Ovary (tissue), 9 donors: ENCODE measurements around the gene LMAN1. TPM values are rescaled to one million over a fixed set of nuclear protein-coding genes. Genes with fewer than 3 reads are reported as not detected.

ENCODE experiments used
- DNase-seq, 5 donors: peaks; one replicate each; pipeline ENCODE4 v3.0.0-alpha.2; 2019 to 2020
- H3K27ac ChIP-seq, 2 donors: fragments of 200-600 bp; one replicate each; pipeline versions ENCODE4 v1.5.1 to v1.8.0; 2019 to 2022
- H3K27me3 ChIP-seq: fragments of 200-600 bp; one replicate; pipeline ENCODE4 v1.8.0; 2022
- H3K36me3 ChIP-seq: fragments of 200-600 bp; sonication (generic); one replicate; pipeline ENCODE4 v1.5.1; 2019
- H3K4me1 ChIP-seq: one replicate; pipeline ENCODE4 v1.8.1; 2013; ENCODE audit warnings: mild to moderate bottlenecking, moderate library complexity; ENCODE audit not compliant: insufficient read depth
- H3K4me3 ChIP-seq: fragments of 200-600 bp; sonication (generic); one replicate; pipeline ENCODE4 v1.5.1; 2017
- H3K9me3 ChIP-seq, 2 donors: fragments of 200-600 bp in 1 of 2; sonication (generic) in 1 of 2; one replicate each; pipeline versions ENCODE4 v1.5.1 to v1.8.1; 2013 to 2019; ENCODE audit warnings: mild to moderate bottlenecking in 1 of 2, moderate library complexity in 1 of 2
- CTCF ChIP-seq, 3 donors: fragments of 450-650 bp in 2 of 3; fragments of 200-600 bp in 1 of 3; IDR thresholded peaks; one replicate each; pipeline versions ENCODE4 v1.5.1 to v1.8.0; 2016 to 2022; ENCODE audit warnings: antibody characterized with exemption in 3 of 3, mild to moderate bottlenecking in 1 of 3
- EP300 ChIP-seq: sonication (generic); formaldehyde crosslinking; IDR thresholded peaks from one replicate; pipeline ENCODE4 v1.6.1; 2017; ENCODE audit warnings: antibody characterized with exemption
- POLR2A ChIP-seq: fragments of 450-650 bp; IDR thresholded peaks from one replicate; pipeline ENCODE4 v1.6.1; 2017; ENCODE audit warnings: antibody characterized with exemption, mild to moderate bottlenecking, moderate library complexity
- WGBS, 3 donors: extraction: QIAGEN DNeasy Blood & Tissue Kit in 1 of 3; methylation state at CpG; one replicate each; pipeline versions ENCODE4 v1.1.5 to v1.1.7; 2013 to 2017; 5-methylcytosine and 5-hydroxymethylcytosine counted together
- intact Hi-C, 4 donors: fragments of 100-400 bp; cut with DNase I; formaldehyde crosslinking; loops; one replicate each; pipeline versions ENCODE4 v1.11.0 to v1.15.1; 2022 to 2023
- polyA plus RNA-seq, 2 donors: library from polyadenylated mRNA; stranded (reverse); fragments of 200-250 nt in 1 of 2; fragments of 350-450 nt in 1 of 2; fragmentation: Illumina TruSeq in 1 of 2; extraction: RNeasy Lipid Tissue Mini Kit (QIAGEN cat#74804) in 1 of 2; gene quantifications; one replicate each; pipeline ENCODE4 v1.2.3, GENCODE V29; 2013 to 2014
- total RNA-seq, 7 donors: library from RNA; depleted of rRNA in 2 of 7; stranded (reverse); fragments of >200 nt in 2 of 7; fragmentation: NEBNext Ultra II Directional in 3 of 7; extraction: Animal tissue kit (Norgen Biotek cat#: 25700) in 3 of 7; gene quantifications; one replicate each; pipeline versions ENCODE4 v1.1.0 to v1.2.4, GENCODE V29; 2016 to 2023
- donor health status: DM: no; HTN: no; CAD: no; lungs with moderate emphysema.
- donor health status: DM: no; HTN: no; CAD: no.
- donor health status: Bipolar disorder and iron deficiency.
- donor health status: DM: yes; HTN: yes; CAD: no.
- donor health status: DM: no; HTN: no; CAD: no.
- donor health status: DM: yes; HTN: yes; CAD: no.

LMAN1 gene
- total and polyA plus RNA-seq, 9 donors, result 26.8 to 97.8 (median 66.3) TPM

GRCh38 chr18:59328683-59329082 lies 30.4 kb downstream of the LMAN1 start:
- intact Hi-C loops, result no loop called here
- Histone ChIP-seq H3K36me3 (no peaks in the 10 kb centered on the region), H3K27ac (no peak overlapping the region)

GRCh38 chr18:59325965-59326364 lies 33.1 kb downstream of the LMAN1 start:
- TF ChIP-seq POLR2A, result no peak
- TF ChIP-seq CTCF (IDR thresholded peaks at IDR 0.05), result no peak
- TF ChIP-seq EP300, result no peak
- no peak for DNase-seq
- 94 to 100% (median 95%) methylated on average over 1 of the region's 1 CpG for WGBS, 3 donors

More at GRCh38 chr18:59328683-59329082, 30.4 kb downstream of the LMAN1 start:
- no peaks in the 10 kb centered on the region for H3K9me3 ChIP-seq
- WGBS, 3 donors, result 97 to 99% (median 99%) methylated on average over 2 of the region's 2 CpGs
- no peak for DNase-seq
- H3K4me3 ChIP-seq, result no peak overlapping the region
- no peaks in the 10 kb centered on the region for H3K27me3 ChIP-seq
- no peaks in the 10 kb centered on the region for H3K4me1 ChIP-seq
- TF ChIP-seq POLR2A (no peak), EP300 (no peak), CTCF (IDR thresholded peaks at IDR 0.05) (no peak)

GRCh38 chr18:59324623-59324971 lies 34.5 kb downstream of the LMAN1 start:
- Histone ChIP-seq H3K27ac (no peak overlapping the region), H3K4me3 (no peak overlapping the region), H3K9me3 (no peaks in the 10 kb centered on the region), H3K4me1 (no peaks in the 10 kb centered on the region), H3K36me3 (no peaks in the 10 kb centered on the region), H3K27me3 (no peaks in the 10 kb centered on the region)
- intact Hi-C loops, result no loop called here
- WGBS, 3 donors, result 93 to 98% (median 93%) methylated on average over 4 of the region's 4 CpGs
- no peak for TF ChIP-seq EP300
- TF ChIP-seq CTCF (IDR thresholded peaks at IDR 0.05), result no peak
- no peak for TF ChIP-seq POLR2A
- DNase-seq, result no peak

More at GRCh38 chr18:59325965-59326364, 33.1 kb downstream of the LMAN1 start:
- Histone ChIP-seq H3K36me3 (no peaks in the 10 kb centered on the region), H3K27ac (no peak overlapping the region), H3K4me3 (no peak overlapping the region), H3K9me3 (no peaks in the 10 kb centered on the region), H3K27me3 (no peaks in the 10 kb centered on the region), H3K4me1 (no peaks in the 10 kb centered on the region)
- intact Hi-C loops, result no loop called here

GRCh38 chr18:59323931-59324622 lies 35.0 kb downstream of the LMAN1 start:
- 91 to 94% (median 93%) methylated on average over 7 of the region's 7 CpGs for WGBS, 3 donors

More at GRCh38 chr18:59323931-59324622, 35.0 kb downstream of the LMAN1 start:
- H3K27ac ChIP-seq, result no peak overlapping the region
- no peaks in the 10 kb centered on the region for H3K27me3 ChIP-seq
- intact Hi-C loops, result no loop called here
- H3K36me3 ChIP-seq, result no peaks in the 10 kb centered on the region
- TF ChIP-seq POLR2A (no peak), EP300 (no peak), CTCF (IDR thresholded peaks at IDR 0.05) (no peak)
- H3K4me3 ChIP-seq, result no peak overlapping the region
- H3K9me3 ChIP-seq, result no peaks in the 10 kb centered on the region
- DNase-seq, result no peak
- H3K4me1 ChIP-seq, result no peaks in the 10 kb centered on the region
